Spleen (tissue), 7 donors: Measurements from ENCODE around the gene CDC42EP1.

Experiments used
- POLR2A ChIP-seq, 3 donors: fragments of 450-650 bp; IDR thresholded peaks; one replicate each; pipeline ENCODE4 v1.5.1; 2017; ENCODE audit warnings: antibody characterized with exemption in 3 of 3, mild to moderate bottlenecking in 1 of 3
- TF ChIP-seq, protein P1 (sequence below), 11 experiments: fragments of 200-600 bp in 7 of 11; fragments of 450-650 bp in 4 of 11; sonication (generic) in 4 of 11; IDR thresholded peaks in 8 of 11; conservative IDR thresholded peaks in 3 of 11; 1 replicate in 7 of 11; 2 replicates in 4 of 11; pipeline versions ENCODE4 v1.4.0 to v1.8.0; 2016 to 2021; ENCODE audit warnings: antibody characterized with exemption in 11 of 11, inconsistent platforms in 4 of 11, mild to moderate bottlenecking in 1 of 11
- donor health status: DM: no; HTN: no; CAD: no; lungs with moderate emphysema.
- donor health status: DM: no; HTN: no; CAD: no.
- donor health status: DM: no; HTN: no; CAD: no.

DNA sequence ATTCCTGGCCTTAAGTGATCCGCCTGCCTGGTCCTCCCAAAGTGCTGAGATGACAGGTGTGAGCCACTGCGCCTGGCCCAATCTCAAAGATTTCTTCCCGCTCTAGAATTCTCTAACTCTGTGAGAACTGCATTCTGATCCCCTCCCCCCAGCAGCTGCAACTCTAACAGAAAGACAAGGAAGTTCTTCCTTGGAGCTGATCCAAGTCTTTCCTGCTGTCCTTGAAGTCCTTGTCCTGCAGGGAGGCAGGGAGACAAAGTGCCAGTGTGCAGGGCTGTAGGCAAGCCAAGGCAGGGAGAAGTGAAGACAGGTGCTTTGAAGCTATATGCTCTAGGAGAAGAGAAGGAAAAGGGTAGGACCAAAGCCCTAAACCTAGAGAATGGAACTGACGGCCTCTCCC, 38.9 kb downstream of the CDC42EP1 start:
- TF ChIP-seq, protein P1, sequence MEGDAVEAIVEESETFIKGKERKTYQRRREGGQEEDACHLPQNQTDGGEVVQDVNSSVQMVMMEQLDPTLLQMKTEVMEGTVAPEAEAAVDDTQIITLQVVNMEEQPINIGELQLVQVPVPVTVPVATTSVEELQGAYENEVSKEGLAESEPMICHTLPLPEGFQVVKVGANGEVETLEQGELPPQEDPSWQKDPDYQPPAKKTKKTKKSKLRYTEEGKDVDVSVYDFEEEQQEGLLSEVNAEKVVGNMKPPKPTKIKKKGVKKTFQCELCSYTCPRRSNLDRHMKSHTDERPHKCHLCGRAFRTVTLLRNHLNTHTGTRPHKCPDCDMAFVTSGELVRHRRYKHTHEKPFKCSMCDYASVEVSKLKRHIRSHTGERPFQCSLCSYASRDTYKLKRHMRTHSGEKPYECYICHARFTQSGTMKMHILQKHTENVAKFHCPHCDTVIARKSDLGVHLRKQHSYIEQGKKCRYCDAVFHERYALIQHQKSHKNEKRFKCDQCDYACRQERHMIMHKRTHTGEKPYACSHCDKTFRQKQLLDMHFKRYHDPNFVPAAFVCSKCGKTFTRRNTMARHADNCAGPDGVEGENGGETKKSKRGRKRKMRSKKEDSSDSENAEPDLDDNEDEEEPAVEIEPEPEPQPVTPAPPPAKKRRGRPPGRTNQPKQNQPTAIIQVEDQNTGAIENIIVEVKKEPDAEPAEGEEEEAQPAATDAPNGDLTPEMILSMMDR (IDR thresholded peaks at IDR 0.05 in 8 of 11, conservative IDR thresholded peaks at IDR 0.05 in 3 of 11) = no peak
- no peak for TF ChIP-seq POLR2A (IDR thresholded peaks at IDR 0.05)
